GM10248 (cell line): ENCODE measurements around the gene TMEM202.
"Not testable (repeated sequence)": the region's sequence is repeated elsewhere in the genome, so short reads cannot be mapped to it uniquely, and the experiment has no call there.

Experiments
- CTCF ChIA-PET: fragments of 300-600 bp; sonication (Branson Sonifier 250); formaldehyde crosslinking; extraction: SDS; loops from one replicate; lab custom pipeline; 2021; ENCODE audit warnings: antibody characterized with exemption; lab: Yijun Ruan, JAX
- POLR2A ChIA-PET: fragments of 350-650 bp; sonication (Branson Sonifier 250); formaldehyde crosslinking; extraction: SDS; loops from one replicate; lab custom pipeline; 2020; ENCODE audit warnings: antibody characterized with exemption; lab: Yijun Ruan, JAX
- DNase-seq: peaks from one replicate; pipeline ENCODE4 v3.0.0; 2012; ENCODE audit errors: extremely low spot score
- CTCF ChIP-seq: IDR thresholded peaks from 2 replicates; pipeline ENCODE4 v1.5.1; 2012; ENCODE audit warnings: mild to moderate bottlenecking, low read depth; ENCODE audit errors: extremely low read depth, missing control alignments, control extremely low read depth

TMEM202 gene

GRCh38 chr15:72423256-72423655 is 25.2 kb downstream of the TMEM202 start:
- ChIA-PET POLR2A (no interaction called here), CTCF (interaction anchor here (2.8 kb wide), 1 partner anchor 30 kb away, joined by 12 read pairs; no protein-coding TSS in a partner anchor)
- TF ChIP-seq CTCF, result no peak
- DNase-seq, result no peak

- no peak for TF ChIP-seq CTCF
- no peak for DNase-seq
- CTCF ChIA-PET, result no interaction called here
- POLR2A ChIA-PET, result no interaction called here
Observed at GRCh38 chr15:72426753-72427152, 28.6 kb downstream of the TMEM202 start.

- TF ChIP-seq CTCF, result no peak
- POLR2A ChIA-PET, result no interaction called here
- DNase-seq, result no peak
- CTCF ChIA-PET, result no interaction called here
Observed at GRCh38 chr15:72437650-72438316, 39.7 kb downstream of the TMEM202 start.

GRCh38 chr15:72442848-72443247 is 44.7 kb downstream of the TMEM202 start:
- POLR2A ChIA-PET, DNase-seq: not testable (repeated sequence)
- CTCF ChIA-PET, result interaction anchor here (1.0 to 1.5 kb wide), 3 partner anchors 11 to 21 kb away, joined by 3 to 5 read pairs (median 3); no protein-coding TSS in a partner anchor

GRCh38 chr15:72445426-72445825 is 47.3 kb downstream of the TMEM202 start:
- CTCF ChIA-PET, result interaction anchor here (1.1 to 1.3 kb wide), 2 partner anchors 8 to 12 kb away, joined by 3 read pairs; no protein-coding TSS in a partner anchor
- no peak for DNase-seq
- no peak for TF ChIP-seq CTCF
- POLR2A ChIA-PET, result no interaction called here

GRCh38 chr15:72450805-72451204 is 52.7 kb downstream of the TMEM202 start:
- CTCF ChIA-PET, result interaction anchor here (1.6 to 6.1 kb wide), 2 partner anchors 12 to 18 kb away, joined by 3 to 40 read pairs; no protein-coding TSS in a partner anchor
- POLR2A ChIA-PET, result no interaction called here
- DNase-seq, result no peak
- no peak for TF ChIP-seq CTCF

GRCh38 chr15:72451224-72451623 is 53.1 kb downstream of the TMEM202 start:
- TF ChIP-seq CTCF, result no peak
- no peak for DNase-seq
- CTCF ChIA-PET, result interaction anchor here (1.6 to 6.1 kb wide), 2 partner anchors 12 to 18 kb away, joined by 3 to 40 read pairs; no protein-coding TSS in a partner anchor
- POLR2A ChIA-PET, result no interaction called here
